H9 (cell line): ENCODE data around the gene PLEKHA8. TPM values are rescaled to one million over a fixed set of nuclear protein-coding genes. Genes with fewer than 3 reads are reported as not detected.

Experiments
- DNase-seq: peaks from one replicate; pipeline ENCODE4 v3.0.0-alpha.2; 2017
- H2AFZ ChIP-seq: one replicate; pipeline ENCODE4 v1.6.1; 2013; ENCODE audit warnings: mild to moderate bottlenecking, low read length, control low read depth, moderate library complexity
- H2AK5ac ChIP-seq: 2 replicates; pipeline ENCODE4 v1.6.1; 2013; ENCODE audit warnings: low read length, control low read depth, mixed read lengths; ENCODE audit not compliant: insufficient read length
- H2BK120ac ChIP-seq: one replicate; pipeline ENCODE4 v1.6.1; 2013; ENCODE audit warnings: low read depth, mild to moderate bottlenecking, low read length, control low read depth, inconsistent platforms; ENCODE audit not compliant: poor library complexity, severe bottlenecking
- H2BK12ac ChIP-seq: 2 replicates; pipeline ENCODE4 v1.6.1; 2013; ENCODE audit warnings: low read length, control low read depth, mixed read lengths, low read depth; ENCODE audit not compliant: insufficient read length
- H2BK15ac ChIP-seq: 2 replicates; pipeline ENCODE4 v1.6.1; 2013; ENCODE audit warnings: low read depth, low read length, control low read depth
- H2BK20ac ChIP-seq: one replicate; pipeline ENCODE4 v1.6.1; 2013; ENCODE audit warnings: low read depth, mild to moderate bottlenecking, low read length, control low read depth, inconsistent platforms; ENCODE audit not compliant: poor library complexity, severe bottlenecking
- H2BK5ac ChIP-seq: 2 replicates; pipeline ENCODE4 v1.6.1; 2013; ENCODE audit warnings: low read length, control low read depth, mixed read lengths; ENCODE audit not compliant: insufficient read length
- H3K14ac ChIP-seq: 2 replicates; pipeline ENCODE4 v1.6.1; 2013; ENCODE audit warnings: low read length, control low read depth; ENCODE audit not compliant: insufficient read depth
- H3K18ac ChIP-seq: 2 replicates; pipeline ENCODE4 v1.6.1; 2013; ENCODE audit warnings: low read depth, mild to moderate bottlenecking, mixed read lengths, low read length, control low read depth; ENCODE audit not compliant: insufficient read length
- H3K23ac ChIP-seq: 2 replicates; pipeline ENCODE4 v1.6.1; 2013; ENCODE audit warnings: low read length, control low read depth, mixed read lengths, low read depth; ENCODE audit not compliant: insufficient read length
- H3K23me2 ChIP-seq: 2 replicates; pipeline ENCODE4 v1.6.1; 2013; ENCODE audit warnings: low read depth, mild to moderate bottlenecking, mixed read lengths, low read length, control low read depth; ENCODE audit not compliant: insufficient read length, poor library complexity, severe bottlenecking
- H3K27ac ChIP-seq: 2 replicates; pipeline ENCODE4 v1.5.1; 2013; ENCODE audit warnings: low read length, control low read depth, mixed read lengths, low read depth; ENCODE audit not compliant: insufficient read length
- H3K27me3 ChIP-seq: 2 replicates; pipeline ENCODE4 v1.6.1; 2013; ENCODE audit warnings: low read length, control low read depth, inconsistent platforms; ENCODE audit not compliant: insufficient read depth
- H3K4ac ChIP-seq: 2 replicates; pipeline ENCODE4 v1.6.1; 2013; ENCODE audit warnings: low read depth, mild to moderate bottlenecking, control low read depth, inconsistent platforms, low read length, moderate library complexity
- H3K4me1 ChIP-seq: 2 replicates; pipeline ENCODE4 v1.6.1; 2013; ENCODE audit warnings: low read length, control low read depth, inconsistent platforms; ENCODE audit not compliant: insufficient read depth
- H3K4me2 ChIP-seq: 2 replicates; pipeline ENCODE4 v1.6.1; 2013; ENCODE audit warnings: low read length, control low read depth, mixed read lengths; ENCODE audit not compliant: insufficient read length, insufficient read depth
- H3K56ac ChIP-seq: 2 replicates; pipeline ENCODE4 v1.6.1; 2013; ENCODE audit warnings: low read depth, mild to moderate bottlenecking, mixed read lengths, low read length, control low read depth; ENCODE audit not compliant: insufficient read length
- H3K79me1 ChIP-seq: 2 replicates; pipeline ENCODE4 v1.6.1; 2013; ENCODE audit warnings: low read depth, mild to moderate bottlenecking, moderate library complexity, low read length, control low read depth, inconsistent platforms; ENCODE audit not compliant: insufficient read depth, poor library complexity, severe bottlenecking
- H3K79me2 ChIP-seq: 2 replicates; pipeline ENCODE4 v1.6.1; 2013; ENCODE audit warnings: low read length, control low read depth, inconsistent platforms; ENCODE audit not compliant: insufficient read depth
- H3K9ac ChIP-seq: 2 replicates; pipeline ENCODE4 v1.6.1; 2013; ENCODE audit warnings: low read length, control low read depth, mixed read lengths; ENCODE audit not compliant: insufficient read length; ENCODE audit errors: extremely low read depth
- H3K9me3 ChIP-seq: one replicate; pipeline ENCODE4 v1.6.1; 2013; ENCODE audit warnings: low read depth, low read length, inconsistent platforms; ENCODE audit not compliant: control insufficient read depth
- H3T11ph ChIP-seq: one replicate; pipeline ENCODE4 v1.6.1; 2013; ENCODE audit warnings: mild to moderate bottlenecking, low read length, control low read depth, inconsistent platforms
- H4K20me1 ChIP-seq: one replicate; pipeline ENCODE4 v1.6.1; 2013; ENCODE audit not compliant: control insufficient read depth, insufficient read length, insufficient read depth
- H4K5ac ChIP-seq: 2 replicates; pipeline ENCODE4 v1.6.1; 2013; ENCODE audit warnings: low read depth, mild to moderate bottlenecking, mixed read lengths, low read length, control low read depth; ENCODE audit not compliant: insufficient read length
- H4K8ac ChIP-seq: replicated peaks from 2 replicates; pipeline ENCODE4 v1.6.1; 2013; ENCODE audit warnings: low read length, control low read depth, mixed read lengths, low read depth; ENCODE audit not compliant: insufficient read length
- H4K91ac ChIP-seq: 2 replicates; pipeline ENCODE4 v1.6.1; 2013; ENCODE audit warnings: low read depth, mild to moderate bottlenecking, moderate library complexity, mixed read lengths, low read length, control low read depth; ENCODE audit not compliant: insufficient read length
- H3K27ac Mint-ChIP-seq, 3 experiments: 2 replicates in 2 of 3; 3 replicates in 1 of 3; pipeline ENCODE4 v1.8.0; 2020 to 2021; ENCODE audit warnings: mixed read lengths in 3 of 3, mild to moderate bottlenecking in 1 of 3, moderate library complexity in 1 of 3
- H3K27me3 Mint-ChIP-seq: 2 replicates; pipeline ENCODE4 v1.8.0; 2021; ENCODE audit warnings: low read depth, mild to moderate bottlenecking, moderate library complexity, mixed read lengths
- H3K36me3 Mint-ChIP-seq, 3 experiments: 2 replicates in 2 of 3; 3 replicates in 1 of 3; pipeline ENCODE4 v1.8.0; 2020 to 2021; ENCODE audit warnings: low read depth in 3 of 3, mixed read lengths in 3 of 3; ENCODE audit not compliant: insufficient read depth in 1 of 3
- H3K4me1 Mint-ChIP-seq, 2 experiments: 2 replicates each; pipeline ENCODE4 v1.8.0; 2020; ENCODE audit warnings: mixed read lengths in 2 of 2
- H3K4me3 Mint-ChIP-seq, 2 experiments: 2 replicates in 1 of 2; 3 replicates in 1 of 2; pipeline ENCODE4 v1.8.0; 2020 to 2021; ENCODE audit warnings: mild to moderate bottlenecking in 2 of 2, mixed read lengths in 2 of 2, moderate library complexity in 1 of 2
- H3K9me3 Mint-ChIP-seq, 2 experiments: 2 replicates in 1 of 2; 3 replicates in 1 of 2; pipeline ENCODE4 v1.8.0; 2020; ENCODE audit warnings: mild to moderate bottlenecking in 2 of 2, mixed read lengths in 2 of 2, moderate library complexity in 1 of 2
- CTCF ChIP-seq: fragments of 200-600 bp; sonication (generic); conservative IDR thresholded peaks from 3 replicates; pipeline ENCODE4 v1.8.0; 2021; ENCODE audit warnings: antibody characterized with exemption, mild to moderate bottlenecking
- WGBS: extraction: QIAGEN DNeasy Blood & Tissue Kit; methylation state at CpG from one replicate; pipeline ENCODE4 v1.1.7; 2013; ENCODE audit warnings: missing lambda C conversion rate, low lambda C conversion rate, mixed read lengths; ENCODE audit not compliant: insufficient read length; ENCODE audit errors: extremely low coverage; 5-methylcytosine and 5-hydroxymethylcytosine counted together
- total RNA-seq: library from RNA; stranded (reverse); gene quantifications from 2 replicates; pipeline ENCODE4 v1.2.1, GENCODE V29; 2021

Gene PLEKHA8
- total RNA-seq, 1 experiment from 2014 or later: 37.0 TPM

DNA sequence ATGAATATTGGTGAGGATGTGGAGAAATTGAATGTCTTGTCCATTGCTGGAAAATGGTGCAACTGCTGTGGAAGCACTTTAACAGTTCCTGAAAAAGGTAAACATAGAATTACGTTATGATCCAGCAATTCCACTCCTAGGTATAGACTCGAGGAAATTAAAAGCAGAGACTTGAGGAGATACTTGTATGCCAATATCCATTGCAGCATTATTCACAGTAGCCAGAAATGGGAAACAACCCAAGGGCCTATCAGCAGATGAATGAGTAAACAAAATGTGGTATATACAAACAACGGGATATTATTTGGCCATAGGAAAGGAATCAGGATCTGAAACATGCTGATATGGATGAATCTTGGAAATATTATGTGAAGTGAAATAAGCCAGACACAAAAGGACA lies 74.1 kb downstream of the PLEKHA8 start:
- Histone ChIP-seq H3K4ac (no peak overlapping the region), H2BK120ac (no peak overlapping the region), H3K23ac (no peak overlapping the region), H4K20me1 (no peaks in the 10 kb centered on the region), H4K91ac (no peak overlapping the region), H3K18ac (no peak overlapping the region), H3K4me1 (no peaks in the 10 kb centered on the region), H3K79me1 (no peaks in the 10 kb centered on the region), H4K8ac (no peak overlapping the region), H2BK20ac (no peak overlapping the region), H3K14ac (no peak overlapping the region), H2AK5ac (no peak overlapping the region), H2BK15ac (no peak overlapping the region), H2BK5ac (no peak overlapping the region), H3K27ac (no peak overlapping the region), H2AFZ (no peak overlapping the region), H3K23me2 (no peaks in the 10 kb centered on the region), H3K9me3 (peaks cover 10% of the 10 kb centered on the region), H3T11ph (no peak overlapping the region), H3K4me2 (no peak overlapping the region), H3K79me2 (no peaks in the 10 kb centered on the region), H2BK12ac (no peak overlapping the region), H3K9ac (no peak overlapping the region), H4K5ac (no peak overlapping the region), H3K27me3 (no peaks in the 10 kb centered on the region), H3K56ac (no peak overlapping the region)
- Mint-ChIP-seq H3K36me3 (peaks cover 19 to 36% (median 28%) of the 10 kb centered on the region in 3 experiments), H3K9me3 (peaks cover 27% of the 10 kb centered on the region in 2 experiments), H3K27me3 (no peaks in the 10 kb centered on the region), H3K4me1 (no peaks in the 10 kb centered on the region), H3K27ac (no peak overlapping the region), H3K4me3 (no peak overlapping the region)
- TF ChIP-seq CTCF: no peak
- DNase-seq: no peak
- no CpG with 5 or more reads among the region's 3 CpGs for WGBS
